Hepatocyte (in vitro differentiated cells): Measurements from ENCODE around the gene PAPPA2. TPM values are rescaled to one million over a fixed set of nuclear protein-coding genes. Genes with fewer than 3 reads are reported as not detected.

Source experiments
- DNase-seq: peaks from one replicate; pipeline ENCODE4 v3.0.0-alpha.2; 2016; ENCODE audit warnings: low spot score
- H2AFZ ChIP-seq: fragments of 200-600 bp; sonication (generic); 2 replicates; pipeline ENCODE4 v1.6.0; 2016; ENCODE audit warnings: antibody characterized with exemption, mild to moderate bottlenecking
- H3K27ac ChIP-seq: fragments of 200-600 bp; sonication (generic); 2 replicates; pipeline ENCODE4 v1.5.1; 2016; ENCODE audit warnings: mild to moderate bottlenecking
- H3K27me3 ChIP-seq: fragments of 200-600 bp; sonication (generic); 2 replicates; pipeline ENCODE4 v1.6.1; 2016
- H3K36me3 ChIP-seq: fragments of 200-600 bp; sonication (generic); replicated peaks from 2 replicates; pipeline ENCODE4 v1.5.1; 2016; ENCODE audit warnings: low read depth; ENCODE audit not compliant: insufficient read depth
- H3K4me1 ChIP-seq: fragments of 200-600 bp; sonication (generic); 2 replicates; pipeline ENCODE4 v1.5.1; 2016; ENCODE audit warnings: mild to moderate bottlenecking, moderate library complexity; ENCODE audit not compliant: insufficient read depth
- H3K4me2 ChIP-seq: fragments of 200-600 bp; sonication (generic); 2 replicates; pipeline ENCODE4 v1.6.0; 2016
- H3K4me3 ChIP-seq: fragments of 200-600 bp; sonication (generic); 2 replicates; pipeline ENCODE4 v1.5.1; 2016; ENCODE audit warnings: mild to moderate bottlenecking
- H3K79me2 ChIP-seq: fragments of 200-600 bp; sonication (generic); 2 replicates; pipeline ENCODE4 v1.6.0; 2017; ENCODE audit warnings: mild to moderate bottlenecking
- H3K9me2 ChIP-seq: fragments of 200-600 bp; sonication (generic); replicated peaks from 2 replicates; pipeline ENCODE4 v1.6.0; 2017; ENCODE audit warnings: mild to moderate bottlenecking; ENCODE audit not compliant: insufficient read depth
- H3K9me3 ChIP-seq: fragments of 200-600 bp; sonication (generic); 2 replicates; pipeline ENCODE4 v1.5.1; 2016; ENCODE audit warnings: low read depth, mild to moderate bottlenecking
- H4K20me1 ChIP-seq: fragments of 200-600 bp; sonication (generic); 2 replicates; pipeline ENCODE4 v1.6.0; 2016; ENCODE audit warnings: mild to moderate bottlenecking; ENCODE audit not compliant: insufficient read depth, poor library complexity, severe bottlenecking
- EZH2 ChIP-seq: fragments of 200-600 bp; sonication (generic); IDR thresholded peaks from 2 replicates; pipeline ENCODE4 v1.6.1; 2016; ENCODE audit warnings: antibody characterized with exemption, mild to moderate bottlenecking, borderline replicate concordance
- EZH2phosphoT487 ChIP-seq: fragments of 200-600 bp; sonication (generic); IDR thresholded peaks from one replicate; pipeline ENCODE4 v1.6.1; 2018; ENCODE audit warnings: antibody characterized with exemption, mild to moderate bottlenecking, low read depth, moderate library complexity; ENCODE audit not compliant: unreplicated experiment, severe bottlenecking
- WGBS: methylation state at CpG from one replicate; pipeline ENCODE4 v1.1.6; 2016; ENCODE audit warnings: low lambda C conversion rate; ENCODE audit errors: missing lambda C conversion rate; 5-methylcytosine and 5-hydroxymethylcytosine counted together
- polyA plus RNA-seq: library from polyadenylated mRNA; unstranded; fragments of >200 nt; fragmentation: Nextera tagmentation; extraction: Ambion mirVana; gene quantifications from 2 replicates; pipeline ENCODE4 v1.2.1, GENCODE V29; 2016
- total RNA-seq: library from RNA; depleted of rRNA; stranded (reverse); fragments of >200 nt; gene quantifications from 2 replicates; pipeline ENCODE4 v1.2.3, GENCODE V29; 2014
- TF ChIP-seq, protein P1 (sequence below): fragments of 200-600 bp; sonication (generic); IDR thresholded peaks from 2 replicates; pipeline ENCODE4 v1.5.1; 2016; ENCODE audit warnings: antibody characterized with exemption, mild to moderate bottlenecking; ENCODE audit not compliant: poor library complexity

PAPPA2 gene
- total and polyA plus RNA-seq, 2 experiments from 2014 or later, result 1.9 to 2.6 TPM

DNA sequence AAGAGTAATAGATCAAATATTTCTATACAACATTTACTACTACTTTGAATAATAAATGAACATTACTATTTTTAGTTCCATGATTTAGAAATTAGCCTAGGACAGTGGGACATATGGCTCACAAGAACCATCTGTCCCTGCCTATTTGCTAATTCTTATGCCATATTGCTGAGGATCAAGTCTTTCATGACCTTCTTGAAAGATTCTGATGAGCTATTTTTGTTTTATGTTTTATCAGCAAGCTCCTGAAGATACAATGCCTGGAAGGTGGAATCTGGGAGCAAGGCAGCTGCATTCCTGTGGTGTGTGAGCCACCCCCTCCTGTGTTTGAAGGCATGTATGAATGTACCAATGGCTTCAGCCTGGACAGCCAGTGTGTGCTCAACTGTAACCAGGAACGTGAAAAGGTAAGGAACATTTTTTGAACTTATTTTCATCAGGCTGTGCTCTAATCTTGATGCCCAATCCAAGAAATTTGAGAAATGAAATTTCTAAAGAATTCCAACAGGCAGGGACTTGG is 326.7 kb downstream of the PAPPA2 start:
- no peaks in the 10 kb centered on the region for H4K20me1 ChIP-seq
- H3K9me2 ChIP-seq, result no peaks in the 10 kb centered on the region
- DNase-seq, result no peak
- no peaks in the 10 kb centered on the region for H3K4me1 ChIP-seq
- TF ChIP-seq EZH2phosphoT487, result no peak
- TF ChIP-seq, protein P1, sequence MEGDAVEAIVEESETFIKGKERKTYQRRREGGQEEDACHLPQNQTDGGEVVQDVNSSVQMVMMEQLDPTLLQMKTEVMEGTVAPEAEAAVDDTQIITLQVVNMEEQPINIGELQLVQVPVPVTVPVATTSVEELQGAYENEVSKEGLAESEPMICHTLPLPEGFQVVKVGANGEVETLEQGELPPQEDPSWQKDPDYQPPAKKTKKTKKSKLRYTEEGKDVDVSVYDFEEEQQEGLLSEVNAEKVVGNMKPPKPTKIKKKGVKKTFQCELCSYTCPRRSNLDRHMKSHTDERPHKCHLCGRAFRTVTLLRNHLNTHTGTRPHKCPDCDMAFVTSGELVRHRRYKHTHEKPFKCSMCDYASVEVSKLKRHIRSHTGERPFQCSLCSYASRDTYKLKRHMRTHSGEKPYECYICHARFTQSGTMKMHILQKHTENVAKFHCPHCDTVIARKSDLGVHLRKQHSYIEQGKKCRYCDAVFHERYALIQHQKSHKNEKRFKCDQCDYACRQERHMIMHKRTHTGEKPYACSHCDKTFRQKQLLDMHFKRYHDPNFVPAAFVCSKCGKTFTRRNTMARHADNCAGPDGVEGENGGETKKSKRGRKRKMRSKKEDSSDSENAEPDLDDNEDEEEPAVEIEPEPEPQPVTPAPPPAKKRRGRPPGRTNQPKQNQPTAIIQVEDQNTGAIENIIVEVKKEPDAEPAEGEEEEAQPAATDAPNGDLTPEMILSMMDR, result no peak
- no peak for TF ChIP-seq EZH2
- 57% methylated on average over 1 of the region's 1 CpG for WGBS
- H3K79me2 ChIP-seq, result no peaks in the 10 kb centered on the region
- H3K4me3 ChIP-seq, result no peak overlapping the region
- H3K36me3 ChIP-seq, result no peaks in the 10 kb centered on the region
- no peaks in the 10 kb centered on the region for H3K27me3 ChIP-seq
- H3K27ac ChIP-seq, result no peak overlapping the region
- no peak overlapping the region for H2AFZ ChIP-seq
- H3K9me3 ChIP-seq, result no peaks in the 10 kb centered on the region
- H3K4me2 ChIP-seq, result no peak overlapping the region

DNA sequence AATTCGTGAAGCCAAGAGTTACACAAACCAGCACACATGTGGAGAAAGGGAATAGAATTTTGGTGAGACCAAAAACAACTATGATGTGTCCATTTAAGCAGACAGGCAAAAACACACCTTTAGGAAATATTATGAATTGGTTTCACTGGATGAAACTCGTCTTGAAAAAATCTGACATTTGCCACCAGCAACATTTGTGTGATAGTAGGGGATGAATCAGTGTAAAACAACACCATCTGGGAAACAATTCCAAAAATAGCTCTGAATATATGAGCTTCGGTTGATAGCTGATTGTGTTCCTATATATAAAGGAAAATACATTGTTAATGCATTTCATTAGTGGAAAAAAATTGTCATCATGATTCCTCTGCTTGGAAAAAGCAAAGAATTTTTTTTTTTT is 327.8 kb downstream of the PAPPA2 start:
- TF ChIP-seq, protein P1, result no peak
- TF ChIP-seq EZH2 (no peak), EZH2phosphoT487 (no peak)
- Histone ChIP-seq H3K27me3 (no peaks in the 10 kb centered on the region), H3K9me3 (no peaks in the 10 kb centered on the region), H3K36me3 (no peaks in the 10 kb centered on the region), H2AFZ (no peak overlapping the region), H3K79me2 (no peaks in the 10 kb centered on the region), H4K20me1 (no peaks in the 10 kb centered on the region), H3K4me3 (no peak overlapping the region), H3K27ac (no peak overlapping the region), H3K9me2 (no peaks in the 10 kb centered on the region), H3K4me2 (no peak overlapping the region), H3K4me1 (no peaks in the 10 kb centered on the region)
- WGBS, result 81% methylated on average over 3 of the region's 3 CpGs
- DNase-seq, result no peak

DNA sequence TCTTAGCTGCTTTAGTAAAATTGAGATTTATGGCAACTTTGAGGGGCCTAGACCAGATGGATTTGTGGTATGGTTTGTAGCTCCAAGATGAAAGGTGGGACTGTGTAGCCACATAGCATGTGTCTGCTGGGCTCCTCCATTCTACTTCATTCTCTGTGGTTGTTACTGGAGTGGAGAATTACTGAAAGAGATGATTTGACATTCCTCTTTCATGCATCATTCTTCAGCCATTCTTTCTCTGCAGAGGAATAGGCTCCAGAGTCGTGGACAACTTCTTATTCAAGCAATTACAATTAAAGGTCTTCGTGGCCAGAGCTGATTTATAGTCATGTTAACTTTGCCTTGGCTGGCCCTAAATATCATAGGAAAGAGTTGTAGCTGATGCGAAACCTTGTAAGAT is 328.9 kb downstream of the PAPPA2 start:
- Histone ChIP-seq H3K4me3 (no peak overlapping the region), H3K4me2 (no peak overlapping the region), H3K4me1 (no peaks in the 10 kb centered on the region), H3K36me3 (no peaks in the 10 kb centered on the region), H3K27me3 (no peaks in the 10 kb centered on the region), H3K27ac (no peak overlapping the region), H2AFZ (no peak overlapping the region), H3K79me2 (no peaks in the 10 kb centered on the region), H3K9me3 (no peaks in the 10 kb centered on the region), H4K20me1 (no peaks in the 10 kb centered on the region), H3K9me2 (no peaks in the 10 kb centered on the region)
- DNase-seq, result no peak
- TF ChIP-seq EZH2 (no peak), EZH2phosphoT487 (no peak)
- TF ChIP-seq, protein P1, result no peak
- WGBS, result 86% methylated on average over 3 of the region's 3 CpGs
